ENCODE results near the gene TIMP2. TPM values are rescaled to one million over a fixed set of nuclear protein-coding genes. Genes with fewer than 3 reads are reported as not detected.
A peak's percentile ranks its signal among the peaks of the same experiment; 100 is the strongest.

The TIMP2 gene
- total and polyA plus RNA-seq, 2 of the 13 experiments (the other 11 are each of a cell fraction or from before 2014, with no cell fraction given), result 3.8 to 8.5 TPM

DNA sequence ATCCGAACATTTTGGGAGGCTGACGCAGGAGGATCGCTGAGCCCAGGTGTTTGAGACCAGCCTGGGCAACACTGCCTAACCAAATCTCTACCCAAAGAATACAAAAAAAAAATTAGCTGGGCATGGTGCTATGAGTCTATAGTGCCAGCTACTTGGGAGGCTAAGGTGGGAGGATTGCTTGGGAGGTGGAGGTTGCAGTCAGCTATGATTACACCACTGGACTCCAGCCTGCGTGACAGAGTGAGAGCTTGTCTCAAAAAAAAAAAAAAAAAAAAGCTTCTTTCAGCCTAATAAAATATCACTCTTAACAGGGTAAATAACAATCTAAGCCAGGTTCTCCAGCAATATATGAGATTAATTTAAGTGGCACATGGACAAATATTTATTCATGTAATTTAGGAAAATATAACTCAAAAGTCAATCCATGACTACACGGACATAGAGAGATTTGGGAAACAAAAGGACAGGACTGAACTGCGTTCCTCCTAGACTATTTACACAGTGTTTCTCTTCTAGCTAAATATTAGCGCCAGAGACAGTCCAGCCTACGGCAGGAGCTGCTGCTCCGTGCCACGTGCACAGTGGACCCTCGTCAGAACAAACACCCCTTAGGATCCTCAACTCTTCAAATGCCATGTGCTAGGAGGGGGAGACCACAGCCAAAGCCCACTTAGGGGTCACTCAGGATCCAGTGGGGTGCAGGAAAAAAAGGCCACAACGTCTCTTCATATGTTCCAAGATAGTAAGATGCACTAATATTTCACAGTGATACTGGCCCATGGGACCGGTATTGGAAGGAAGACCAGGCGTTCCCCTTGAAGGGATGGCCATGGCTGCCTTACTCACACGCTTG is 93.3 kb downstream of the TIMP2 start (continued):
- peak; percentile 58; the same call in 1 of the 2 replicates for TF ChIP-seq ZNF292 (CRISPR knock-in tag; IDR thresholded peaks at IDR 0.05; ENCODE audit: borderline replicate concordance, low read depth)
- 0 out of 2 replicates have a peak, but pooled peaks have one; percentile 57 for TF ChIP-seq ZSCAN25 (CRISPR knock-in tag; IDR thresholded peaks at IDR 0.05)
- TF ChIP-seq ZNF616 (CRISPR knock-in tag; IDR thresholded peaks at IDR 0.05; ENCODE audit: low read depth), result 0 out of 2 replicates have a peak, but pooled peaks have one; percentile 63
- 0 out of 2 replicates have a peak, but pooled peaks have one; percentile 5 for TF ChIP-seq MEIS2 (CRISPR knock-in tag; IDR thresholded peaks at IDR 0.05)
- no peak for TF ChIP-seq ZNF660 (CRISPR knock-in tag; IDR thresholded peaks at IDR 0.05; ENCODE audit: borderline replicate concordance, low read depth)
- peak; percentile 74; the same call in 1 of the 2 replicates for TF ChIP-seq GLI4 (CRISPR knock-in tag; IDR thresholded peaks at IDR 0.05; ENCODE audit: borderline replicate concordance)
- TF ChIP-seq, protein P1, sequence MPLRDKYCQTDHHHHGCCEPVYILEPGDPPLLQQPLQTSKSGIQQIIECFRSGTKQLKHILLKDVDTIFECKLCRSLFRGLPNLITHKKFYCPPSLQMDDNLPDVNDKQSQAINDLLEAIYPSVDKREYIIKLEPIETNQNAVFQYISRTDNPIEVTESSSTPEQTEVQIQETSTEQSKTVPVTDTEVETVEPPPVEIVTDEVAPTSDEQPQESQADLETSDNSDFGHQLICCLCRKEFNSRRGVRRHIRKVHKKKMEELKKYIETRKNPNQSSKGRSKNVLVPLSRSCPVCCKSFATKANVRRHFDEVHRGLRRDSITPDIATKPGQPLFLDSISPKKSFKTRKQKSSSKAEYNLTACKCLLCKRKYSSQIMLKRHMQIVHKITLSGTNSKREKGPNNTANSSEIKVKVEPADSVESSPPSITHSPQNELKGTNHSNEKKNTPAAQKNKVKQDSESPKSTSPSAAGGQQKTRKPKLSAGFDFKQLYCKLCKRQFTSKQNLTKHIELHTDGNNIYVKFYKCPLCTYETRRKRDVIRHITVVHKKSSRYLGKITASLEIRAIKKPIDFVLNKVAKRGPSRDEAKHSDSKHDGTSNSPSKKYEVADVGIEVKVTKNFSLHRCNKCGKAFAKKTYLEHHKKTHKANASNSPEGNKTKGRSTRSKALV (CRISPR knock-in tag; IDR thresholded peaks at IDR 0.05), result peak; percentile 60; the same call in 1 of the 2 replicates
- TF ChIP-seq HDAC2 (CRISPR knock-in tag; IDR thresholded peaks at IDR 0.05), result peak; percentile 77; the same call in 1 of the 2 replicates
- TF ChIP-seq ZNF180 (CRISPR knock-in tag; IDR thresholded peaks at IDR 0.05; ENCODE audit: borderline replicate concordance, low read depth), result no peak
- TF ChIP-seq ZNF629 (CRISPR knock-in tag; conservative IDR thresholded peaks at IDR 0.05), result peak; percentile 5; the same call in 1 of the 2 replicates
- peak; percentile 94 for TF ChIP-seq SALL1 (CRISPR knock-in tag; IDR thresholded peaks at IDR 0.05)
- TF ChIP-seq, protein P2, sequence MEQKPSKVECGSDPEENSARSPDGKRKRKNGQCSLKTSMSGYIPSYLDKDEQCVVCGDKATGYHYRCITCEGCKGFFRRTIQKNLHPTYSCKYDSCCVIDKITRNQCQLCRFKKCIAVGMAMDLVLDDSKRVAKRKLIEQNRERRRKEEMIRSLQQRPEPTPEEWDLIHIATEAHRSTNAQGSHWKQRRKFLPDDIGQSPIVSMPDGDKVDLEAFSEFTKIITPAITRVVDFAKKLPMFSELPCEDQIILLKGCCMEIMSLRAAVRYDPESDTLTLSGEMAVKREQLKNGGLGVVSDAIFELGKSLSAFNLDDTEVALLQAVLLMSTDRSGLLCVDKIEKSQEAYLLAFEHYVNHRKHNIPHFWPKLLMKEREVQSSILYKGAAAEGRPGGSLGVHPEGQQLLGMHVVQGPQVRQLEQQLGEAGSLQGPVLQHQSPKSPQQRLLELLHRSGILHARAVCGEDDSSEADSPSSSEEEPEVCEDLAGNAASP (CRISPR knock-in tag; IDR thresholded peaks at IDR 0.05; ENCODE audit: borderline replicate concordance), result peak; percentile 43; the same call in 1 of the 2 replicates
- TF ChIP-seq, protein P3, sequence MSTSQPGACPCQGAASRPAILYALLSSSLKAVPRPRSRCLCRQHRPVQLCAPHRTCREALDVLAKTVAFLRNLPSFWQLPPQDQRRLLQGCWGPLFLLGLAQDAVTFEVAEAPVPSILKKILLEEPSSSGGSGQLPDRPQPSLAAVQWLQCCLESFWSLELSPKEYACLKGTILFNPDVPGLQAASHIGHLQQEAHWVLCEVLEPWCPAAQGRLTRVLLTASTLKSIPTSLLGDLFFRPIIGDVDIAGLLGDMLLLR (CRISPR knock-in tag; IDR thresholded peaks at IDR 0.05), result peak; percentile 47; the same call in 1 of the 2 replicates
- peak; percentile 73 for TF ChIP-seq ZNF564 (CRISPR knock-in tag; IDR thresholded peaks at IDR 0.05)
- no peak for TF ChIP-seq HES4 (CRISPR knock-in tag; IDR thresholded peaks at IDR 0.05; ENCODE audit: borderline replicate concordance)
- TF ChIP-seq ZNF382 (CRISPR knock-in tag; IDR thresholded peaks at IDR 0.05; ENCODE audit: borderline replicate concordance), result no peak
- no peak for TF ChIP-seq GATA4 (IDR thresholded peaks at IDR 0.05; ENCODE audit: borderline replicate concordance, low read depth)
- TF ChIP-seq ZBTB38 (CRISPR knock-in tag; IDR thresholded peaks at IDR 0.05), result peak; percentile 39; the same call in 1 of the 2 replicates
- TF ChIP-seq XRCC5 (optimal IDR thresholded peaks at IDR 0.05; ENCODE audit: low read length), result peak; percentile 42
- TF ChIP-seq, protein P4, sequence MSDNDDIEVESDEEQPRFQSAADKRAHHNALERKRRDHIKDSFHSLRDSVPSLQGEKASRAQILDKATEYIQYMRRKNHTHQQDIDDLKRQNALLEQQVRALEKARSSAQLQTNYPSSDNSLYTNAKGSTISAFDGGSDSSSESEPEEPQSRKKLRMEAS (IDR thresholded peaks at IDR 0.05), result peak; percentile 99
- TF ChIP-seq, protein P5, sequence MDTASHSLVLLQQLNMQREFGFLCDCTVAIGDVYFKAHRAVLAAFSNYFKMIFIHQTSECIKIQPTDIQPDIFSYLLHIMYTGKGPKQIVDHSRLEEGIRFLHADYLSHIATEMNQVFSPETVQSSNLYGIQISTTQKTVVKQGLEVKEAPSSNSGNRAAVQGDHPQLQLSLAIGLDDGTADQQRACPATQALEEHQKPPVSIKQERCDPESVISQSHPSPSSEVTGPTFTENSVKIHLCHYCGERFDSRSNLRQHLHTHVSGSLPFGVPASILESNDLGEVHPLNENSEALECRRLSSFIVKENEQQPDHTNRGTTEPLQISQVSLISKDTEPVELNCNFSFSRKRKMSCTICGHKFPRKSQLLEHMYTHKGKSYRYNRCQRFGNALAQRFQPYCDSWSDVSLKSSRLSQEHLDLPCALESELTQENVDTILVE (CRISPR knock-in tag; IDR thresholded peaks at IDR 0.05), result peak; percentile 47; the same call in 1 of the 2 replicates
- TF ChIP-seq ZNF136 (CRISPR knock-in tag; IDR thresholded peaks at IDR 0.05; ENCODE audit: low read depth), result 0 out of 2 replicates have a peak, but pooled peaks have one; percentile 94
- TF ChIP-seq SAP130 (CRISPR knock-in tag; IDR thresholded peaks at IDR 0.05; ENCODE audit: low read depth), result peak; percentile 87
- TF ChIP-seq ZNF230 (CRISPR knock-in tag; IDR thresholded peaks at IDR 0.05), result peak; percentile 81; the same call in 1 of the 2 replicates
